H9 (cell line): ENCODE data around the gene PSMD6. TPM values are rescaled to one million over a fixed set of nuclear protein-coding genes. Genes with fewer than 3 reads are reported as not detected.

Experiments
- DNase-seq: peaks from one replicate; pipeline ENCODE4 v3.0.0-alpha.2; 2017
- H2AFZ ChIP-seq: one replicate; pipeline ENCODE4 v1.6.1; 2013; ENCODE audit warnings: mild to moderate bottlenecking, low read length, control low read depth, moderate library complexity
- H2AK5ac ChIP-seq: 2 replicates; pipeline ENCODE4 v1.6.1; 2013; ENCODE audit warnings: low read length, control low read depth, mixed read lengths; ENCODE audit not compliant: insufficient read length
- H2BK120ac ChIP-seq: one replicate; pipeline ENCODE4 v1.6.1; 2013; ENCODE audit warnings: low read depth, mild to moderate bottlenecking, low read length, control low read depth, inconsistent platforms; ENCODE audit not compliant: poor library complexity, severe bottlenecking
- H2BK12ac ChIP-seq: 2 replicates; pipeline ENCODE4 v1.6.1; 2013; ENCODE audit warnings: low read length, control low read depth, mixed read lengths, low read depth; ENCODE audit not compliant: insufficient read length
- H2BK15ac ChIP-seq: 2 replicates; pipeline ENCODE4 v1.6.1; 2013; ENCODE audit warnings: low read depth, low read length, control low read depth
- H2BK20ac ChIP-seq: one replicate; pipeline ENCODE4 v1.6.1; 2013; ENCODE audit warnings: low read depth, mild to moderate bottlenecking, low read length, control low read depth, inconsistent platforms; ENCODE audit not compliant: poor library complexity, severe bottlenecking
- H2BK5ac ChIP-seq: 2 replicates; pipeline ENCODE4 v1.6.1; 2013; ENCODE audit warnings: low read length, control low read depth, mixed read lengths; ENCODE audit not compliant: insufficient read length
- H3K14ac ChIP-seq: 2 replicates; pipeline ENCODE4 v1.6.1; 2013; ENCODE audit warnings: low read length, control low read depth; ENCODE audit not compliant: insufficient read depth
- H3K18ac ChIP-seq: 2 replicates; pipeline ENCODE4 v1.6.1; 2013; ENCODE audit warnings: low read depth, mild to moderate bottlenecking, mixed read lengths, low read length, control low read depth; ENCODE audit not compliant: insufficient read length
- H3K23ac ChIP-seq: 2 replicates; pipeline ENCODE4 v1.6.1; 2013; ENCODE audit warnings: low read length, control low read depth, mixed read lengths, low read depth; ENCODE audit not compliant: insufficient read length
- H3K23me2 ChIP-seq: 2 replicates; pipeline ENCODE4 v1.6.1; 2013; ENCODE audit warnings: low read depth, mild to moderate bottlenecking, mixed read lengths, low read length, control low read depth; ENCODE audit not compliant: insufficient read length, poor library complexity, severe bottlenecking
- H3K27ac ChIP-seq: 2 replicates; pipeline ENCODE4 v1.5.1; 2013; ENCODE audit warnings: low read length, control low read depth, mixed read lengths, low read depth; ENCODE audit not compliant: insufficient read length
- H3K27me3 ChIP-seq: 2 replicates; pipeline ENCODE4 v1.6.1; 2013; ENCODE audit warnings: low read length, control low read depth, inconsistent platforms; ENCODE audit not compliant: insufficient read depth
- H3K4ac ChIP-seq: 2 replicates; pipeline ENCODE4 v1.6.1; 2013; ENCODE audit warnings: low read depth, mild to moderate bottlenecking, control low read depth, inconsistent platforms, low read length, moderate library complexity
- H3K4me1 ChIP-seq: 2 replicates; pipeline ENCODE4 v1.6.1; 2013; ENCODE audit warnings: low read length, control low read depth, inconsistent platforms; ENCODE audit not compliant: insufficient read depth
- H3K4me2 ChIP-seq: 2 replicates; pipeline ENCODE4 v1.6.1; 2013; ENCODE audit warnings: low read length, control low read depth, mixed read lengths; ENCODE audit not compliant: insufficient read length, insufficient read depth
- H3K56ac ChIP-seq: 2 replicates; pipeline ENCODE4 v1.6.1; 2013; ENCODE audit warnings: low read depth, mild to moderate bottlenecking, mixed read lengths, low read length, control low read depth; ENCODE audit not compliant: insufficient read length
- H3K79me1 ChIP-seq: 2 replicates; pipeline ENCODE4 v1.6.1; 2013; ENCODE audit warnings: low read depth, mild to moderate bottlenecking, moderate library complexity, low read length, control low read depth, inconsistent platforms; ENCODE audit not compliant: insufficient read depth, poor library complexity, severe bottlenecking
- H3K79me2 ChIP-seq: 2 replicates; pipeline ENCODE4 v1.6.1; 2013; ENCODE audit warnings: low read length, control low read depth, inconsistent platforms; ENCODE audit not compliant: insufficient read depth
- H3K9ac ChIP-seq: 2 replicates; pipeline ENCODE4 v1.6.1; 2013; ENCODE audit warnings: low read length, control low read depth, mixed read lengths; ENCODE audit not compliant: insufficient read length; ENCODE audit errors: extremely low read depth
- H3K9me3 ChIP-seq: one replicate; pipeline ENCODE4 v1.6.1; 2013; ENCODE audit warnings: low read depth, low read length, inconsistent platforms; ENCODE audit not compliant: control insufficient read depth
- H3T11ph ChIP-seq: one replicate; pipeline ENCODE4 v1.6.1; 2013; ENCODE audit warnings: mild to moderate bottlenecking, low read length, control low read depth, inconsistent platforms
- H4K20me1 ChIP-seq: one replicate; pipeline ENCODE4 v1.6.1; 2013; ENCODE audit not compliant: control insufficient read depth, insufficient read length, insufficient read depth
- H4K5ac ChIP-seq: 2 replicates; pipeline ENCODE4 v1.6.1; 2013; ENCODE audit warnings: low read depth, mild to moderate bottlenecking, mixed read lengths, low read length, control low read depth; ENCODE audit not compliant: insufficient read length
- H4K8ac ChIP-seq: replicated peaks from 2 replicates; pipeline ENCODE4 v1.6.1; 2013; ENCODE audit warnings: low read length, control low read depth, mixed read lengths, low read depth; ENCODE audit not compliant: insufficient read length
- H4K91ac ChIP-seq: 2 replicates; pipeline ENCODE4 v1.6.1; 2013; ENCODE audit warnings: low read depth, mild to moderate bottlenecking, moderate library complexity, mixed read lengths, low read length, control low read depth; ENCODE audit not compliant: insufficient read length
- H3K27ac Mint-ChIP-seq, 3 experiments: 2 replicates in 2 of 3; 3 replicates in 1 of 3; pipeline ENCODE4 v1.8.0; 2020 to 2021; ENCODE audit warnings: mixed read lengths in 3 of 3, mild to moderate bottlenecking in 1 of 3, moderate library complexity in 1 of 3
- H3K27me3 Mint-ChIP-seq: 2 replicates; pipeline ENCODE4 v1.8.0; 2021; ENCODE audit warnings: low read depth, mild to moderate bottlenecking, moderate library complexity, mixed read lengths
- H3K36me3 Mint-ChIP-seq, 3 experiments: 2 replicates in 2 of 3; 3 replicates in 1 of 3; pipeline ENCODE4 v1.8.0; 2020 to 2021; ENCODE audit warnings: low read depth in 3 of 3, mixed read lengths in 3 of 3; ENCODE audit not compliant: insufficient read depth in 1 of 3
- H3K4me1 Mint-ChIP-seq, 2 experiments: 2 replicates each; pipeline ENCODE4 v1.8.0; 2020; ENCODE audit warnings: mixed read lengths in 2 of 2
- H3K4me3 Mint-ChIP-seq, 2 experiments: 2 replicates in 1 of 2; 3 replicates in 1 of 2; pipeline ENCODE4 v1.8.0; 2020 to 2021; ENCODE audit warnings: mild to moderate bottlenecking in 2 of 2, mixed read lengths in 2 of 2, moderate library complexity in 1 of 2
- H3K9me3 Mint-ChIP-seq, 2 experiments: 2 replicates in 1 of 2; 3 replicates in 1 of 2; pipeline ENCODE4 v1.8.0; 2020; ENCODE audit warnings: mild to moderate bottlenecking in 2 of 2, mixed read lengths in 2 of 2, moderate library complexity in 1 of 2
- CTCF ChIP-seq: fragments of 200-600 bp; sonication (generic); conservative IDR thresholded peaks from 3 replicates; pipeline ENCODE4 v1.8.0; 2021; ENCODE audit warnings: antibody characterized with exemption, mild to moderate bottlenecking
- WGBS: extraction: QIAGEN DNeasy Blood & Tissue Kit; methylation state at CpG from one replicate; pipeline ENCODE4 v1.1.7; 2013; ENCODE audit warnings: missing lambda C conversion rate, low lambda C conversion rate, mixed read lengths; ENCODE audit not compliant: insufficient read length; ENCODE audit errors: extremely low coverage; 5-methylcytosine and 5-hydroxymethylcytosine counted together
- total RNA-seq: library from RNA; stranded (reverse); gene quantifications from 2 replicates; pipeline ENCODE4 v1.2.1, GENCODE V29; 2021

Gene PSMD6
- total RNA-seq, 1 experiment from 2014 or later = 112 TPM

GRCh38 chr3:64064804-64065203, 41.5 kb upstream of the PSMD6 start:
- Histone ChIP-seq H3K23ac (no peak overlapping the region), H3K79me1 (no peaks in the 10 kb centered on the region), H3K9ac (no peak overlapping the region), H3K18ac (no peak overlapping the region), H2AK5ac (no peak overlapping the region), H3K27me3 (peaks cover 3% of the 10 kb centered on the region; the same call in 1 of the 2 replicates), H2AFZ (no peak overlapping the region), H2BK15ac (no peak overlapping the region), H2BK5ac (no peak overlapping the region), H3K79me2 (no peaks in the 10 kb centered on the region), H4K5ac (no peak overlapping the region), H2BK120ac (no peak overlapping the region), H3K4me2 (no peak overlapping the region), H3K9me3 (no peaks in the 10 kb centered on the region), H4K91ac (no peak overlapping the region), H2BK12ac (no peak overlapping the region), H3K56ac (no peak overlapping the region), H4K20me1 (no peaks in the 10 kb centered on the region), H3K23me2 (no peaks in the 10 kb centered on the region), H3T11ph (no peak overlapping the region), H3K4ac (no peak overlapping the region), H3K27ac (no peak overlapping the region), H3K4me1 (peaks cover 8% of the 10 kb centered on the region; the same call in 1 of the 2 replicates), H4K8ac (no peak overlapping the region), H2BK20ac (no peak overlapping the region), H3K14ac (no peak overlapping the region)
- TF ChIP-seq CTCF = no peak
- Mint-ChIP-seq H3K36me3 (no peaks in the 10 kb centered on the region), H3K27me3 (peaks cover 16% of the 10 kb centered on the region), H3K4me3 (no peak overlapping the region), H3K9me3 (no peaks in the 10 kb centered on the region; a peak in 1 of 5 replicates), H3K4me1 (peaks cover 33 to 38% of the 10 kb centered on the region in 2 experiments), H3K27ac (no peak overlapping the region)
- WGBS = no CpG with 5 or more reads among the region's 2 CpGs
- DNase-seq = no peak
